Stomach (tissue), 4 donors: ENCODE data around the gene MAMDC2.

Experiments
- CTCF ChIP-seq, 7 experiments: fragments of 450-650 bp in 4 of 7; fragments of 200-600 bp in 3 of 7; sonication (generic) in 3 of 7; IDR thresholded peaks; one replicate each; pipeline ENCODE4 v1.5.1; 2016 to 2019; ENCODE audit warnings: antibody characterized with exemption in 7 of 7, control low read depth in 2 of 7, mild to moderate bottlenecking in 1 of 7
- POLR2A ChIP-seq, 4 donors: fragments of 450-650 bp; IDR thresholded peaks; one replicate each; pipeline ENCODE4 v1.6.1; 2016; ENCODE audit warnings: antibody characterized with exemption in 4 of 4, control low read depth in 2 of 4, mild to moderate bottlenecking in 1 of 4, moderate library complexity in 1 of 4
- POLR2AphosphoS5 ChIP-seq, 3 donors: sonication (generic); formaldehyde crosslinking; IDR thresholded peaks; one replicate each; pipeline ENCODE4 v1.6.1; 2016; ENCODE audit warnings: antibody characterized with exemption in 3 of 3

- TF ChIP-seq CTCF (IDR thresholded peaks at IDR 0.05), result no peak
- TF ChIP-seq POLR2A (IDR thresholded peaks at IDR 0.05), result no peak
- TF ChIP-seq POLR2AphosphoS5 (IDR thresholded peaks at IDR 0.05), result no peak
Observed at GRCh38 chr9:70131296-70131695, 87.6 kb downstream of the MAMDC2 start.
